ENCODE results near the gene SWSAP1. TPM values are rescaled to one million over a fixed set of nuclear protein-coding genes. Genes with fewer than 3 reads are reported as not detected.

The SWSAP1 gene
- under 1 TPM in 2 of 5 donors, not detected in 3; 0.37 to 0.45 TPM for total RNA-seq
- 1 to 10 TPM; 3.2 to 4.1 (median 3.4) TPM for polyA plus RNA-seq
- long read RNA-seq, donor 1, partial matches to known transcripts: 0 of 2 reads
- long read RNA-seq, donor 1, other reads (novel, unspliced or antisense): 0 of 2 reads
- long read RNA-seq, donor 2, partial matches to known transcripts: 0 of 3 reads
- long read RNA-seq, donor 2, other reads (novel, unspliced or antisense): 0 of 3 reads
- long read RNA-seq, donor 3: 0 reads
- long read RNA-seq, donor 4: 0 reads
- long read RNA-seq, donor 5, partial matches to known transcripts: 0 of 2 reads
- long read RNA-seq, donor 5, other reads (novel, unspliced or antisense): 0 of 2 reads
- long read RNA-seq, donor 6, transcript SWSAP1-201 (2 exons, 1,684 nt): major isoform, 7 of 7 reads
- long read RNA-seq, donor 6, partial matches to known transcripts: 0 of 7 reads
- long read RNA-seq, donor 6, other reads (novel, unspliced or antisense): 0 of 7 reads
- long read RNA-seq, donor 7, partial matches to known transcripts: 0 of 2 reads
- long read RNA-seq, donor 7, other reads (novel, unspliced or antisense): 0 of 2 reads
- long read RNA-seq, donor 8, partial matches to known transcripts: 0 of 2 reads
- long read RNA-seq, donor 8, other reads (novel, unspliced or antisense): 0 of 2 reads
- long read RNA-seq, donor 9, partial matches to known transcripts: 0 of 2 reads
- long read RNA-seq, donor 9, other reads (novel, unspliced or antisense): 0 of 2 reads
- long read RNA-seq, donor 10, partial matches to known transcripts: 0 of 1 reads
- long read RNA-seq, donor 10, other reads (novel, unspliced or antisense): 0 of 1 reads

GRCh38 chr19:11374433-11375142 is at the start of gene SWSAP1:
TSS of gene SWSAP1 (plus strand) at chr19:11374666. CDS start at chr19:11374681, 15 bp downstream.
- WGBS, 5 donors: 0 to 1% (median 1%) methylated on average over 24 to 44 of the region's 44 CpGs
- DNase-seq: peak; percentile 98 to 100
- intact Hi-C loops (cut with DNase I; ENCODE audit: low total_unique reads): loop anchor here (5.0 kb wide), 1 partner anchor 58 kb away; no protein-coding TSS in a partner anchor
- Histone ChIP-seq H3K36me3 (peaks cover 0 to 17% (median 13%) of the 10 kb centered on the region in 4 donors), H3K27ac (peak within 1 kb of the TSS; percentile 92 to 99 (median 96)), H3K9me3 (no peaks in the 10 kb centered on the region), H3K4me3 (peak within 1 kb of the TSS; percentile 40 to 67 (median 60)), H3K4me1 (peaks cover 34 to 52% (median 47%) of the 10 kb centered on the region in 4 donors), H3K27me3 (no peaks in the 10 kb centered on the region)
- TF ChIP-seq POLR2A (IDR thresholded peaks at IDR 0.05) (peak in 1 of 4 donors; percentile 10), POLR2AphosphoS5 (IDR thresholded peaks at IDR 0.05) (peak; percentile 3 to 58 (median 44)), EP300 (IDR thresholded peaks at IDR 0.05) (no peak)
- TF ChIP-seq, protein P1, sequence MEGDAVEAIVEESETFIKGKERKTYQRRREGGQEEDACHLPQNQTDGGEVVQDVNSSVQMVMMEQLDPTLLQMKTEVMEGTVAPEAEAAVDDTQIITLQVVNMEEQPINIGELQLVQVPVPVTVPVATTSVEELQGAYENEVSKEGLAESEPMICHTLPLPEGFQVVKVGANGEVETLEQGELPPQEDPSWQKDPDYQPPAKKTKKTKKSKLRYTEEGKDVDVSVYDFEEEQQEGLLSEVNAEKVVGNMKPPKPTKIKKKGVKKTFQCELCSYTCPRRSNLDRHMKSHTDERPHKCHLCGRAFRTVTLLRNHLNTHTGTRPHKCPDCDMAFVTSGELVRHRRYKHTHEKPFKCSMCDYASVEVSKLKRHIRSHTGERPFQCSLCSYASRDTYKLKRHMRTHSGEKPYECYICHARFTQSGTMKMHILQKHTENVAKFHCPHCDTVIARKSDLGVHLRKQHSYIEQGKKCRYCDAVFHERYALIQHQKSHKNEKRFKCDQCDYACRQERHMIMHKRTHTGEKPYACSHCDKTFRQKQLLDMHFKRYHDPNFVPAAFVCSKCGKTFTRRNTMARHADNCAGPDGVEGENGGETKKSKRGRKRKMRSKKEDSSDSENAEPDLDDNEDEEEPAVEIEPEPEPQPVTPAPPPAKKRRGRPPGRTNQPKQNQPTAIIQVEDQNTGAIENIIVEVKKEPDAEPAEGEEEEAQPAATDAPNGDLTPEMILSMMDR (IDR thresholded peaks at IDR 0.05): peak in 1 of 7 experiments; percentile 8

GRCh38 chr19:11324748-11325389 is 49.6 kb upstream of the SWSAP1 start:
- peak overlapping the region; percentile 22 to 90 (median 85) for H3K27ac ChIP-seq
- H3K4me3 ChIP-seq: no peak overlapping the region
- TF ChIP-seq EP300 (IDR thresholded peaks at IDR 0.05) (no peak), POLR2AphosphoS5 (IDR thresholded peaks at IDR 0.05) (no peak), POLR2A (IDR thresholded peaks at IDR 0.05) (no peak)
- TF ChIP-seq, protein P1 (IDR thresholded peaks at IDR 0.05): no peak
- H3K27me3 ChIP-seq: no peaks in the 10 kb centered on the region
- H3K36me3 ChIP-seq: peaks cover 23 to 52% (median 50%) of the 10 kb centered on the region in 4 donors
- WGBS, 5 donors: 57 to 64% (median 63%) methylated on average over 14 to 17 of the region's 17 CpGs
- intact Hi-C loops (cut with DNase I; ENCODE audit: low total_unique reads): no loop called here
- peak in 1 of 2 donors; percentile 18 for DNase-seq
- H3K9me3 ChIP-seq: no peaks in the 10 kb centered on the region
- H3K4me1 ChIP-seq: peaks cover 22 to 54% (median 31%) of the 10 kb centered on the region in 4 donors

GRCh38 chr19:11325544-11325943 is 48.9 kb upstream of the SWSAP1 start:
- peak overlapping the region in 3 of 5 donors; percentile 85 to 90 (median 88) for H3K27ac ChIP-seq
- 87 to 97% (median 93%) methylated on average over 7 of the region's 7 CpGs for WGBS, 5 donors
- no peaks in the 10 kb centered on the region for H3K27me3 ChIP-seq
- H3K9me3 ChIP-seq: no peaks in the 10 kb centered on the region
- TF ChIP-seq POLR2A (IDR thresholded peaks at IDR 0.05): no peak
- no peak for TF ChIP-seq EP300 (IDR thresholded peaks at IDR 0.05)
- no peak for TF ChIP-seq POLR2AphosphoS5 (IDR thresholded peaks at IDR 0.05)
- TF ChIP-seq, protein P1 (IDR thresholded peaks at IDR 0.05): no peak
- intact Hi-C loops (cut with DNase I; ENCODE audit: low total_unique reads): no loop called here
- peaks cover 22 to 54% (median 31%) of the 10 kb centered on the region in 4 donors for H3K4me1 ChIP-seq
- H3K36me3 ChIP-seq: peaks cover 30 to 59% (median 57%) of the 10 kb centered on the region in 4 donors
- no peak for DNase-seq
- no peak overlapping the region for H3K4me3 ChIP-seq

Data from stomach (tissue), 19 donors.